ENCODE data around the gene CBX2. TPM values are rescaled to one million over a fixed set of nuclear protein-coding genes. Genes with fewer than 3 reads are reported as not detected.

CBX2 gene
- total and polyA plus RNA-seq, 12 donors = 0.06 to 3.4 (median 0.82) TPM

DNA sequence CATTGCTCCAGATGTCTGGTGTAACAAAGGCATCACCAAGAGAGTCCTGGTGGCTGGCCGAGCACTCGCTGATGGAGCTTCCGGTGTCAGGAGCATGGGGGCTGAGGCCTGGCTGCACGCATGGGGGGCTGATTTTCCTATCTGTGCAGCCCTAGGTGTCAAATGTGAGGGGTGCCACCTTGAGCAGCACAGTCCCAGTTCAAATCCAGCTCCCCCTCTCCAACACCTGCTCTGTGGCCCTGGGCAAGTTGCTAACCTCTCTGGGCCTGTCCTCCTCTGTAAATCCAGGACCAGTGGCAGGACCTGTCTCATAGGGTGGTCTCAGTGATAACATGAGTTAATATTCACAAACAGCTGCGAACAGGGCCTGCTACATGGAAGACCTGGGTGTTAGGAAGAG is 34.3 kb upstream of the CBX2 start:
- DNase-seq = no peak
- peaks cover 6 to 7% of the 10 kb centered on the region in 2 donors for H3K4me1 ChIP-seq (replicated peaks in 1 of 2)
- no peak overlapping the region for H3K27ac ChIP-seq
- no peaks in the 10 kb centered on the region for H3K9me3 ChIP-seq (replicated peaks in 1 of 3)
- H3K36me3 ChIP-seq (replicated peaks in 1 of 2) = no peaks in the 10 kb centered on the region
- TF ChIP-seq POLR2A (IDR thresholded peaks at IDR 0.05) = no peak
- TF ChIP-seq, protein P1, sequence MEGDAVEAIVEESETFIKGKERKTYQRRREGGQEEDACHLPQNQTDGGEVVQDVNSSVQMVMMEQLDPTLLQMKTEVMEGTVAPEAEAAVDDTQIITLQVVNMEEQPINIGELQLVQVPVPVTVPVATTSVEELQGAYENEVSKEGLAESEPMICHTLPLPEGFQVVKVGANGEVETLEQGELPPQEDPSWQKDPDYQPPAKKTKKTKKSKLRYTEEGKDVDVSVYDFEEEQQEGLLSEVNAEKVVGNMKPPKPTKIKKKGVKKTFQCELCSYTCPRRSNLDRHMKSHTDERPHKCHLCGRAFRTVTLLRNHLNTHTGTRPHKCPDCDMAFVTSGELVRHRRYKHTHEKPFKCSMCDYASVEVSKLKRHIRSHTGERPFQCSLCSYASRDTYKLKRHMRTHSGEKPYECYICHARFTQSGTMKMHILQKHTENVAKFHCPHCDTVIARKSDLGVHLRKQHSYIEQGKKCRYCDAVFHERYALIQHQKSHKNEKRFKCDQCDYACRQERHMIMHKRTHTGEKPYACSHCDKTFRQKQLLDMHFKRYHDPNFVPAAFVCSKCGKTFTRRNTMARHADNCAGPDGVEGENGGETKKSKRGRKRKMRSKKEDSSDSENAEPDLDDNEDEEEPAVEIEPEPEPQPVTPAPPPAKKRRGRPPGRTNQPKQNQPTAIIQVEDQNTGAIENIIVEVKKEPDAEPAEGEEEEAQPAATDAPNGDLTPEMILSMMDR (IDR thresholded peaks at IDR 0.05) = no peak
- 70 to 91% (median 85%) methylated on average over 4 to 5 of the region's 5 CpGs for WGBS, 4 donors
- intact Hi-C loops (cut with DNase I) = loop anchor here in 1 of 2 donors (5.0 to 10.0 kb wide), 2 partner anchors 101 to 249 kb away; no protein-coding TSS in a partner anchor
- no peak overlapping the region for H3K4me3 ChIP-seq
- H3K27me3 ChIP-seq = peaks cover 42% of the 10 kb centered on the region

DNA sequence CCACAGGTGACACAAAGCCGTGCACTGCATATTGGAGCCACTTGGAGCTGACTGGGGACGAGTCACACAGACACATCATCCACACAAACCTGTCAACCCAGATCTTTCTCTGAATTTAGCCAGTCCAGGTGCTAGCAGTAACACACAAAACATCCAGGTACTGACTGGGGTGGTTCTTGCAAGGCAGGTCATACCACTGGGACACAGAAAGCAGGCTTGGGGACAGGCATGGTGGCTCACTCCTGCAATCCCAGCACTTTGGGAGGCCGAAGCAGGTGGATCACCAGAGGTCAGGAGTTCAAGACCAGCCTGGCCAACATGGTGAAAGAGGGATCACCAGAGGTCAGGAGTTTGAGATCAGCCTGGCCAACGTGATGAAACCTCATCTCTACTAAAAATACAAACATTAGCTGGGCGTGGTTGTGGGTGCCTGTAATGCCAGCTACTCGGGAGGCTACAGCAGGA is 32.3 kb upstream of the CBX2 start:
- no peaks in the 10 kb centered on the region for H3K9me3 ChIP-seq (replicated peaks in 1 of 3)
- H3K27me3 ChIP-seq = peaks cover 50% of the 10 kb centered on the region
- DNase-seq = no peak
- H3K4me3 ChIP-seq = no peak overlapping the region
- no peaks in the 10 kb centered on the region for H3K36me3 ChIP-seq (replicated peaks in 1 of 2)
- H3K4me1 ChIP-seq (replicated peaks in 1 of 2) = peaks cover 6 to 7% of the 10 kb centered on the region in 2 donors
- intact Hi-C loops (cut with DNase I) = loop anchor here in 1 of 2 donors (10.0 kb wide), 1 partner anchor 99 kb away; no protein-coding TSS in a partner anchor
- no peak overlapping the region for H3K27ac ChIP-seq
- WGBS, 4 donors = 47 to 60% (median 52%) methylated on average over 5 to 6 of the region's 6 CpGs
- TF ChIP-seq, protein P1 (IDR thresholded peaks at IDR 0.05) = no peak
- TF ChIP-seq POLR2A (IDR thresholded peaks at IDR 0.05) = no peak

DNA sequence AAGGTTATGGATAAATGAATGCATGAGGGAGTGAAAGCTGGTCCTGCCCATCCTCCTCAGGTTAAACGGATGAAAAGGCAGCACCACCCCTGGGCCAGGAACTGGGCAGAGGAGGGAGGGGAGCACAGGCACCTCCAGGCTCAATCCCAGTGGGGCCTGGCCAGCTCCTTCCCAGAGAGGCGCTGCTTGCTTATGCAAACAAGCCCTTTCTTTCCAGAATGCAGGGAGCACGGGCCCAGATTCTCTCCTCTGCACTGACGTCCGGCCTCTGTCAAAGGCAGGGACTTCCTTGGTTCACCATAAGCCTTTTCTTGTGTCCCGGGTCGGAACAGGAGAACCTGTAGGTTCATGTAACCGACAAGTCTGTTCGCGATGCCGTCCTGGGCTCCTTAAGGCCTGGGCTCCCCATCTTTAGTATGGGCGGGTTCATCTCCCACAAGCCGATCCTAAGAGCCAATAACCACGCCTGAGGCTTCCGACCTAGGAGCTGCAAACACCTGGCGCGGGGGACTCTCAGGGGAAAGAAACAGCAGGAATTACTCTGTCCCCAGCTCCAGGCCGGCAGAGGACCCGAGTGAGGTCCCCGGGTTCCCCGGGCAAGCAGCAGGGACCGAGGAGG is 30.9 kb upstream of the CBX2 start:
- Histone ChIP-seq H3K4me1 (replicated peaks in 1 of 2) (peaks cover 2 to 3% of the 10 kb centered on the region in 2 donors), H3K9me3 (replicated peaks in 1 of 3) (no peaks in the 10 kb centered on the region), H3K4me3 (no peak overlapping the region), H3K27ac (no peak overlapping the region), H3K36me3 (replicated peaks in 1 of 2) (no peaks in the 10 kb centered on the region), H3K27me3 (peaks cover 57% of the 10 kb centered on the region)
- WGBS, 4 donors = 30 to 47% (median 34%) methylated on average over 12 to 22 of the region's 22 CpGs
- no peak for TF ChIP-seq POLR2A (IDR thresholded peaks at IDR 0.05)
- TF ChIP-seq, protein P1 (IDR thresholded peaks at IDR 0.05) = no peak
- DNase-seq = no peak
- intact Hi-C loops (cut with DNase I) = loop anchor here in 1 of 2 donors (10.0 kb wide), 1 partner anchor 98 kb away; no protein-coding TSS in a partner anchor

DNA sequence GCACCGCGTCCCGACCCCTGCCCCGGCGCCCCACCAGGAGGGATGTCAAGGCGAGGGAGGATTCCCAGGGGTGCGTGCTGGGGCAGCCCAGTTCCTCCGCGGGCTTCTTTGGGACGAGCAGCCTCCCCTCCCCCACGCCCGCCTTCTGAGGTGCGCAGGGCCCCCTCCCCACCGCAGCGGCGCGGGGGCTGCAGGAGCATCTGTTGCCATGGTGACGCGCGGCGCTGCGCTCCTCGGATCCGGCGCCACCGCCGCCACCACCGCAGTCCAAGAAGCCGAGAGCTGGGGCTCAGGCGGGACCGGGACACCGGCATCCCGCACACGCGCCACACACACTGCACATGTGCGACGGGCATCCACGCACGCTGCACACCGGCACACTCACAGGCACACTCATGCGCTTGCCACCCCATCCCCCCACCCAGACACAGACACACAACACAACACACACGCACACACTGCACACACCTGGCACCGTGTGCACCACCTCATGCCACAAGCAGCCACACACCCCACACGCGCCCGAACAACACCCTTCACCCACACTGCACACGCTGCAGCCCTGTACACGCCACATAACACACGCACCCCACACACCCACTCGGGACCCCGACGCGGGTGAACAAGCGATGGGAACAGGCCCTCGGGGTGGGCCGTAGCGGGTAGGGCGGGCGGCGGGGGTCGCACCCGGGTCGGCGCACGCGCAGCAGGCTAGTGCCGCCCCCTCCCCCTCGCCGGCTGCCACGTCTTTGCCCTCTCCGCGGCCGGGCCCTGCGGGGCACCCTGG is 30.2 kb upstream of the CBX2 start:
- H3K4me1 ChIP-seq (replicated peaks in 1 of 2) = no peaks in the 10 kb centered on the region
- H3K9me3 ChIP-seq (replicated peaks in 1 of 3) = no peaks in the 10 kb centered on the region
- no peak overlapping the region for H3K4me3 ChIP-seq
- peaks cover 53% of the 10 kb centered on the region for H3K27me3 ChIP-seq
- no peak overlapping the region for H3K27ac ChIP-seq
- H3K36me3 ChIP-seq (replicated peaks in 1 of 2) = no peaks in the 10 kb centered on the region
- 1 to 4% (median 2%) methylated on average over 13 to 74 of the region's 74 CpGs for WGBS, 4 donors
- no peak for DNase-seq
- intact Hi-C loops (cut with DNase I) = loop anchor here in 1 of 2 donors (10.0 kb wide), 1 partner anchor 97 kb away; no protein-coding TSS in a partner anchor
- TF ChIP-seq, protein P1 (IDR thresholded peaks at IDR 0.05) = no peak
- TF ChIP-seq POLR2A (IDR thresholded peaks at IDR 0.05) = no peak
